SH-SY5Y (cell line): ENCODE measurements around the gene GCK.

Experiments
- GATA2 ChIP-seq: IDR thresholded peaks from 2 replicates; pipeline ENCODE4 v1.6.1; 2011; ENCODE audit warnings: mild to moderate bottlenecking, low read depth, low read length
- GATA3 ChIP-seq: IDR thresholded peaks from 2 replicates; pipeline ENCODE4 v1.6.1; 2011; ENCODE audit warnings: low read depth, mild to moderate bottlenecking, low read length, moderate library complexity

Gene GCK

DNA sequence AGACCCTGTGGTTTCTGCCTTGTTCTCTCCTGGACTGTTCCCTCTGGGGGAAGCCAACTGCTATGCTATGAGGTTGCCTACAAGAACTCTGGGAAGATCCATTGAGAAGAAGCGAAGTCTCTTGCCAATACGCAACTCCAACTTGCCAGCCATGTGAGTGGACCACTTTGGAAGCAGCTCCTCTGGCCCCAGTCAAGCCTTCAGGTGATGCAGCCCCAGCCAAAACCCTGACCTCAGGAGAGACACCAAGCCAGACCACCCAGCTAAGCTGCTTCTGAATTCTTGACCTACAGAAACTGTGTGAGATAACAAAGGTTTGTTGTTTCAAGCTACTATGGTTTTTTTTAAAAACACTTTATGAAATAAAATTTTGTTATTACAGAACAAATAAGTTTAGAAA is 27.9 kb downstream of the GCK start:
- TF ChIP-seq GATA2 (no peak), GATA3 (no peak)

DNA sequence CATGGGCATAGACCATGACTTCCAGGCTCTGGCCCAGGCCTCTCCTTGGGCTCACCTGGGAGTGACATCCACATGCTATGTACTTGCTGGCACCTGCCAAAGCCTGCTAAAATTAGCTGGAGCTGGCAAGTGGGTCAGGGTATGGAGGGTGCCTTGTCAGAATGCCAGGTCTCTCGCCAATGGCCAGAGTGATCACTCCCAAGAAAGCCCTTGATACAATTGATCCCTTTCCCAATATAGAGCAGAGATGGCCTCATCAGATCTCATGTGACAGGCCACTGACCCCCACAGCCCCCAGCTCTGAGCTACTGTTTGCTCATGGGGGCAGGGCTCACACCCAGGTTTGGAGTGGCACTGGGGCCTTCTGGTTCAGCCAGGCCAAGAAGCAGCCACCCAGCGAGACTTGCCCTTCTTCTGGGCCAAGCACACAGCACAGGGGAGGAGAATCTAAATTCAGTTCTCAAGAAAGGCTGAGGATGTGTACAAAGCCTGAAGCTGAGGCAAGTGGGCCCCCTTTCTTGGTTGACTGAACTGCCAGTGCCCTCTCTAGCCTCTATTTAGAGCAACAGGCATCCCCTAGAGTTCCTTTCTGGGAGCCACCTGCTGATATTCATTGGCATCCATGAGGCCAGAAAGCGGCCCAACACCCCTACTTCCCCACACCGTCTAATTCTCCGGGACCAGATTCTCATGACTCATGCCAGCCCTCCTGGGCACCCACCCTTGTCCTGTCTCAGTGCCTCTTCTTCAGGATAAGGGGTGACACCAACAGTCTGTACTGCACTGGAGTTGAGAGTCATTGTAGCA is 29.2 kb downstream of the GCK start:
- TF ChIP-seq GATA2 (no peak), GATA3 (no peak)

DNA sequence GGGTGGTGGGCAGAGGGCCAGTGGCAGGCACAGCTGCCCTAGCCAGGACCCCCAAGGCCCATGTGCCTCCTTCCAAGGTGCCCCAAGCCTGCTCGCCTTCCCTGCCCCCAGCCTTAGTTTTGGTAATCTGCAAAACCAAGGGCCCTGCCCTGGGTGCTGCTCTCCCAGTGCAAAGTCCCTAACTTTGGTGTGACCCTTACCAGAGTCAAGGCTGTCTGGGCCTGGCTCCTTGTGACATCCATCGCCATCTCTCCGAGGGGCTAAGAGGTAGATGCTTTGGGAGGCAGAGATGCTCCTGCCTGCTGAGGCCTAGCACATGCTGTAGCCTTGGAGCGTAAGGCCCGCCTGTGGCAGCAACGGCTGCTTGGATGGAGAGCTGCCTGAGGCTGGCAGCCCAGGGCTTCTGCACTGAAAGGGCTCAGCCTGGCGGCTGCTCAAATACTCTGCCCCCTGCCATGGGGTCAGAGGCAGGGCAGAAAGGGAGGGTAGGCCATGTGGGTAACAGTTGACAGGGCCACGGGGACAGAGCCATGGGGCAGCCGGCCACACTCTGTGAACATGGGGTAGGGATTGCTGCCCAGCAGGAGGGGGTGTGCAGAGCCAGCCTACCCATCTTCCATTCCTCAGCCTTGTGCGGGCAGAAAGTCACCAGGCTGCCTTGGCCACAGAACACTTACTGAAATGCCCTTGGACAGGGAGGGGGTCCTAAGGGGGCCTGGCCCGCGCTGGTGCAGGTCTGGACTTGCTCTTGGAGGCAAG is 30.2 kb downstream of the GCK start:
- TF ChIP-seq GATA2 (no peak), GATA3 (no peak)

DNA sequence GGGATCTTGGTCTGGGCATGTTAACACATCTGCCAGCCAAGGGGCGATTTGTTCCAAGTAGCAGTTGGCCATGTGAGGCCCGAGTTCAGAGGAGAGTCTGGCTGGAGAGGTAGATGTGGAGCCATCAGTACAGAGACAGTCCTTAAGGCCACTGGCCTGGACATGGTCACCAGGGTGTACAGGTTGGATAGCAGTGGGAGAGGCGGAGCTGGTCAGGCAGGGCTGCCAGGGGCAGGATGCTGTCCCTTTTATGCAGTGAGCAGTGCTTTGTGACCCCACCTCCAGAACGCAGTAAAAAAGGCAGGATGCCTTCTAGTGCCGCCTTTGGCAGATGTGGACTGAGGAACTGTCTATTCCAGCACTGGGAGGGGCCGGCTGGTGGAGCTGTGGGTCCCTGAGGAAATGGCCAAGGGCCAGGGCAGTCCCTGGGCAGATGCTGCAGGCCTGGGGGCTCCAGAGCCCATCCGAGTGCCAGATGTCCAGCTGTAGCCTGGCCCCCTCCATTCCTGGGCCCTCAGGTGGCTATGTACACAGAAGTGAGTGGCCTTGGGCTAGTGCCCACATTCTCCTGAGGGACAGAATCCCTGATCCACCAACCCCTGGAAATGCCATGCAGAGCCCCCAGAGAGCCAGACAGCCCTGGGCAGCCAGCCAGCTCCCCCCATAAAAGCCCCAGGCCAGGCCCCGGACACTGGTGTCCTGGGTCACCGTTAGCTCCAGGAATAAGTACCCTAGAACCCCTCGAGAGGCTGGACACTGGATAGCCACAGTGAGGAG is 31.0 kb downstream of the GCK start:
- TF ChIP-seq GATA3 (no peak), GATA2 (no peak)

DNA sequence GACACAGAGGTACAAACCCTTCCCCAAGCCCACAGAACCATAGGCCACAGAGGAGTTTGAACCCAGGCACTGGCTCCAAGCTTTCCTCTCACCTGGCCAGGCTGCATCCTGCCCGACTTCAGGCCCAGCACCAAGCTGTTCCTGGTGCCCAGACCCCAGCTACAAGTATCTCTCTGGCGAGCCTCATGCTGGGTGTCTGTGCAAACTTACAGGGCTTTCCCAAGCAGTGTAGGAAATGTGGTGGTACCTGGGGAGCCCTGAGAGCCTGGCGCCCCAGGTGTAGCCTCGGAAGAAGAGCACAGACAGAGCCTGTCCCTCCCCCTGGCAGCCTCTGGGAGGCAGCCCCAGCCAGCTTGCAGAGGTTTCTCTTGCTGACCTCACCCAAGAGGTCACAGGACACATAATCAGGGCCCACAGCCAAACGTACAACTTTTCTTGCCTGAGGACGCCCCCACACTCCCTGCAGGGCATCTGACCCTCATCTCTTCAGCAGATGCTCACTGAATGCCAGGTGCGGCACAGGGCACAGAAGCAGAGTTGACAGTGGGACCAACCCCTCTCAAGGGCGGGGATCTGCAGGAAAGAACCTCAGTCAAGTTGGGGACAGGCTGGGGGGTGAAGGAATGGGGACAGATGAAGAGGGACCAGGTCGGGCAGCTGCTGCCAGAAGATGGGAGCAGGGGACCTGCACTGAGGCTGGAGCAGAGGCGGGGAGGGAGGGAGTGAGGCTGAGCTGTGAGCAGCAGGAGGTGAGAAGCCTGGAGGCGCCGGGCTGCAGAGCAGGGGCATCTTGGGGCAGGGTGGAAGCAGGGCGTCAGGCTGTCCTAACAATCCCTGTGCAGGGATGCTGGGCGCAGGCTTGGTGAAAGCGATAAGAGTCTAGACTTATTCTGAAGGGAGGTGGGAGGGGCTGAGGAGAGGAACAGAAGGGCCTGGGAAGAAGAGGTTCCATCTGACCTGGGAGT is 31.8 kb downstream of the GCK start:
- TF ChIP-seq GATA2 (no peak), GATA3 (no peak)

DNA sequence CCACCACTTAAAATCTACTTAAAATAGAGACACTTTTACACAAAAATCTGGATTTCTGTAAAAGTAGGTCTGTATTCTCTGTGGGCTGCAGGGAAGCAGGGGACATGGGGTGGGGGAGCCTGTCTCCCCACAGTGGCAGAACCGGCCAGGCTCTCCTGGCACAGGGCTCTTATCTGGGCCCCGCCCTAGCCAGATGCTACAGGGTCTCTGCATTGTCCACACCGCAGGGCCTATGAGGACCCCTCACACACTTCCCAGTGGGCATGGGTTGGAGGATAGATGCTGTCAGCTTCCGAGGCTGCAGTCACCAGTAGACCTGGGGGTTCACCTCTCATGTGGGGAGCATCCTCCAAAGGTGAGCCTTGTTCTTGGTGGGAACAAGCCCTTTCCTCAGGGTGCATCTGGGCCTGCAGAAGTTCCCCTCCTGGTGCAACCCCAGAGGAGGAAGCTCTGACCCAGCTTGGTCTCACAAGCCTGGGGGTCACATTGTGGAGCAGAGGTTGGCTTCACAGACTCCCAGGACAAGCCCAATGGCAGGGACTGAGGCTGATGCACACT is 32.7 kb downstream of the GCK start:
- TF ChIP-seq GATA2 (no peak), GATA3 (no peak)

DNA sequence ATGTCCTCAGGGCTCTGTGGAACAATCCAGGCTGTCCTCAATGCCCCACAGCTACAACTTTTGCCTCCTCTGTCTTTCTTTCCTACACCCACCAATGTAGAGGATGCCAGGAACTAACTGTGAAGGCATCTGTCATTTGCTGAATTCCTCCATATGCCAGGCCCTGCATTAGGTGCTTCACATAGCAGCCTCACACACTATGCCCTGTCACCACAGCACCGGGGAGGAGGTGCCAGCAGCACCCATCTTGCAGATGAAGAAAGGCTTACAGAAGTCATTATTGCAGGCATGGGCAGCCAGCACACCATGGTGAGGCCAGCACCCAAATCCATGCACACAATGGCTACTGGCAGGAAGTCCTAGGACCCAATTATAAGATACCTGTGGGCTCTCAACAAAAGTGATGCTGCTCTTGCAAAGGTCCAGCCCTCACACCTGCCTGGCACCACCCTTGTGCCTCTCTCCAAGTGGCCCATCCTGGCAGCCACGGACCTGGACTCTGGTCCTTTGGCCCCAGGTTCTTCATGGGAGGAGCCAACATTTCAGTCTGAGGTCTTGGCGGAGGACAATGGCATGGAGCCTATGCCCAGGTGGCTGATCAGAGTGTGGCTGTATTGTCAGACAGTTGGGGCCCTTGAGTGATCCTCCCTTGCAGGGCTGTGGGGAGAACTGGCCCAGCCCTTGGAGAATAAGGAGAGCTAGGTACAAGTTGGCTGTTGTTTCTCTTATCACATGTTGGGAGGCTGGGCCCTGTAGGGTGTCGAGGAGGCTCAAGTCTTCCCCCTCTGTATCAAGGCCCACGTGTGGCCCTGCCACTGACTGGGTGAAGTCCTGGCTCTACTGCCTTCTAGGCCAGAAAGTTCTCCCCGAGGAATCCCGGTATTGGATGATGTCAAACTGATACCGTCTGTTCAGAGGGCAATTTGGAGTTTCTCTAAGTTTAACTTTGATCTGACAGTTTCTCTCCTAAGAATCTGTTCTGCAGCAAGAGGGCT is 33.8 kb downstream of the GCK start:
- no peak for TF ChIP-seq GATA3
- no peak for TF ChIP-seq GATA2

DNA sequence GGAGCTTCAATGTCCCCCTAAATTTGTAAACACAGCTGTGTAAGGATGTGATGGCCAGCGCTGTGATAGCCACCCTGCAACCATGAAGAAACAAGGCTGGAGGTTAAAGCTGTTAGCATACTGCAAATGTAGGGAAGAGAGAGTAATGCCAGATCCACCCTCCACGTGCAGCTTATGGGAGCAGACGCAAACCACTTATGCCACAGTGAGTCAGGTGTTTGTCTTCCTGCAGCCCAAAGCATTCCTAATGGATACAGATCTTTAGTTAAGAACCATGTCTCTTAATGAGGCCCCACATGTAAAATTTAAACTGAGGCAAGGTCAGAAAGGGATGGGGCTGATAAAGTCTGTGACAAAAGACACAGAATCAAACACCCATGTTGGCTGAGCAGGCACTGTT is 34.5 kb downstream of the GCK start:
- TF ChIP-seq GATA2: no peak
- TF ChIP-seq GATA3: no peak

DNA sequence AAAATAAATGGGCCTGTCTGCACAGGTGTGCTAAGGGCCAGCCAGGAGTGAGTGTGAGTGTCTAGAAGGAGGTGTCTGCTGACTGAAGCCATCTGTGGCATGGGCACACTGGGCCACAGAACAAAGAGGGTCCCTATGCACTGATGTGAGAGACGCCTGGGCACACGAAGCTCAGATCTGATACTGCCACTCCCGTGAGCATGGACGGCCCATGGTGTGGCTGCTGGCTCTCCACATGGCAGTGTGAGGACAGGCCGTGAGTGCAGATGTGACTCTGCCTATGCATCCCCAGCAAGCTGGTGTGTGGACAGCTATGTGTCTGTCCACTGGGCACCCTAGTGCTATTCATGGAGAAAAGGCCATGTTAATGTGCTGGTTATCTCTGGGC is 35.3 kb downstream of the GCK start:
- TF ChIP-seq GATA2: no peak

DNA sequence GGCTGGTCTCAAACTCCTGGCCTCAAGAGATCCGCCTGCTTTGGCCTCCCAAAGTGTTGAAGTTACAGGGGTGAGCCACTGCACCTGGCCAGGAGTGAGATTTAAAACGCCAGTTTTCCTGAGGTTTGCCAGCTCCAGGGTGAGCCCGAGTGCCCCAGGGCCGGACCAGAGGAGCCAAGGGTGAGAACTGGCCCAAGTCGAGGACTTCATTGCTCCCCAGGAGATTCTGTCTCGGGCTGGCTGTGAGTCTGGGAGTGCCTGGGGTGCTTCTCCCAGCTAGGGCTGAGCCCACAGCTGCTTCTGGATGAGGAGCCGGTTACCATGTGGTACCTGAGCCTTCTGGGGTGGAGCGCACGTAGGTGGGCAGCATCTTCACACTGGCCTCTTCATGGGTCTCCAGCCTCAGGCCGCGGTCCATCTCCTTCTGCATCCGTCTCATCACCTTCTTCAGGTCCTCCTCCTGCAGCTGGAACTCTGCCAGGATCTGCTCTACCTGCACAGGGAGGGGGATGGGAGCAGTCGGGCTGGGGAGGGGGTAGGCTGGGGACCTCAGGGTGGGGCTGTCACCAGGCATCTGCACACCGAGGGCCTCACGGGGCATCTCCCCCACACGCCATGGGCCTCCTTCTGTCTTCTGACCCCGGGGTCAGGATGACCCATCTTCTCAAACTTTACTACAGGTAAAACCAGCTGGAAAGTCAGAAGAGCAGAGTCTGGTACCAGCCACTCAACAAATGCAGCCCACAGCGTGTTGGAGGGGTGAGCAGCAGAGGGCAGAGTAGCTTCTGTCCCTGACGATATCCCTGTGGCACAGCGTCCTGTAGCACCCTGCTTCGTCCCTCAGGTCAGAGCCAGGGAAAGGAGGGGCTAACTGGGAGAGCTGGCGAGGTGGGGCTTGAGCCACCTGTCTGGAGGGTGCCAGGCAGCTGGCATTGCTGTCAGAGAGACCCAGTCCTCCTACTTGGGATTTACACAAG is 36.0 kb downstream of the GCK start:
- TF ChIP-seq GATA2 (no peak), GATA3 (no peak)

DNA sequence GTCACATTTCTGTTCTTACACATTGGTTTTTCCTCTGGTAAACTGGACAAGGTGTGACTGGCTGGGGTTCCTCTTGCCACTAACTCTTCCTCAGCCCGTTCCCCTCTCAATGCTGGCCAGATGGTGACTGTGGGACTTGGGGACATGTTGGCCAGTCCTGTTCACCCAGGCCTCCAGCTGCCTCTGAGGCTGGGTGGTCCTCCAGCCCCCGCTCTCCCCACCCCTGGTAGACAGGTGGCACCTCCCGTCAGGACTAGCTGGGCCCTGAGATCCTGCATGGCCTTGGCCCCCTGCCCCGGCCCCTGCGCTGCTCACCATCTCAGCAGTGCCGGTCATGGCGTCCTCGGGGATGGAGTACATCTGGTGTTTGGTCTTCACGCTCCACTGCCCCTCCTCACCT is 37.3 kb downstream of the GCK start:
- no peak for TF ChIP-seq GATA2
- no peak for TF ChIP-seq GATA3
